GM21515 (cell line): Measurements from ENCODE around the gene SYNPO2.
"Not testable (repeated sequence)": the region's sequence is repeated elsewhere in the genome, so short reads cannot be mapped to it uniquely, and the experiment has no call there.

Experiments
- ATAC-seq: cut with Tn5 transposase; IDR thresholded peaks from one replicate; pipeline ENCODE4 v1.9.1; 2021; ENCODE audit not compliant: unreplicated experiment

Gene SYNPO2

DNA sequence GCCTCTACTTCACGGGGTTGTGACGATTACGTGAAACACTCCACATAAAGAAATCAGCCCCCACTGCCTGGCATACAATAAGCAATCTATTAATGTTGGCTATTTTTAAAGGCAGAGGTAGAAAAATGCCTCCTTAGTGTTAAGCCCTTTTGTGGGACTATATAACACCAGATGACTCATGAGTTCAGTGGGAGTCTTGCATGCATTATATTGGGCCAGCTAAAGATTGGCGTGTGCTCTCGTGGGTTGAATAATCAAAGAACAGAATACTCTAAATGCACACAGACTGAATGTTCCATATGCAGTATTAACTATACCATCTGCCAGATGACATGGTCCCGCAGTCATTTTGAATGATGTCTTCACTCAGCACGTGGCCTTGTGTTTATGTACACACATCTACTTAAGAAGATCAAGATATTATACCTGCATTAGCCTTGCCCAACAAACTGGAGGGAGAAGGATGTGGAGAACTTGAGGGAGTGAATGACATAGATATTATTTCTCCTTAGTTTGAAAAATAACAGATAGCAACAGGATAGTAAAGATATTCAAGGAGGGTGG lies 162.0 kb downstream of the SYNPO2 start:
- ATAC-seq, result no peak

DNA sequence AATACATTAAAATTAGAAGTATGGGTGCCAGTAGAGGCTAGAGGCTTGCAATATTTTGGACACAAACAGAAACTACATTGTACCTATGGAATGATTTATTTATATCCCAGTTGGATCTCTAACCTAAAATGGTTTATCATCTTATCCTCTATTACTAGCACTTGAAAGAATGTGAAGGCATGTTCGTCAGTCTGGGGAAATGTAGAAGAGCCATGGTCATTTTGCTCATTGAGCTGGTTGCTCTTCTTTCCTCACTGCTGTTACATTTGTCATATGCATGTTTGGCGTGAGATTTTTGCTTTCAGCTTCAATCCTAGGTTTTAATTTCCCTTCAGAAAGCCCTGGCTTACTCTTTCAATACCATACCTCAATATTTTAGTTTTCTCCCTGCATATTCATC lies 164.6 kb downstream of the SYNPO2 start:
- ATAC-seq, result no peak

DNA sequence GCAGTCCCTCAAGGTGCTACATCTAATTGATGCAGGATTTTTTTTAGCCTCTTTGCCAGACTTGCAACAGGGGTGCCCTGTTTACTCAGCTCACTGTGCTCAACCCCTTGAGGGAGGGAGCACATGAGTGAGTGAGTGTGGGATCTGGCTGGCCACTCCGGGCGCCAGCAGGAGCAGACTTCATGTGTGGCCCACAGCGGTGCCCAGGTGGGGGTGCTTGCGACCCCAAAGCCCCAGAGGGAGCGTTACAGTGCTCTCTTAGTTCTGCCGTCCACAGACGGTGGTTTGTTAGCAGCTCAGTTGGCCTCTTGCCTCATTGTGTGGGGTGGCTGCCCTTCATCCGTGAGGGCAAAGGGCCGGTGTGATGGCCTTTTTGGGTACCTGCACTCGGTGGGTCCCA lies 165.3 kb downstream of the SYNPO2 start:
- no peak for ATAC-seq

DNA sequence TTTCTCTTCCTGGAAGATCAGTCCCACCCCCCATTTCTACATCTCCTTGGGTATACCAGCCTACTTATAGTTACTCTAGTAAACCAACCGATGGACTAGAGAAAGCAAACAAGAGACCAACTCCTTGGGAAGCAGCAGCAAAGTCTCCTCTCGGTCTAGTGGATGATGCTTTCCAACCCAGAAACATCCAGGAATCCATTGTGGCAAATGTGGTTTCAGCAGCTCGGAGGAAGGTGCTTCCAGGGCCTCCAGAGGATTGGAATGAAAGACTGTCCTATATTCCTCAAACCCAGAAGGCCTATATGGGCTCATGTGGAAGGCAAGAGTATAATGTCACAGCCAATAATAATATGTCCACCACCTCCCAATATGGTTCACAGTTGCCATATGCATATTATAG lies 168.8 kb downstream of the SYNPO2 start:
- no peak for ATAC-seq

DNA sequence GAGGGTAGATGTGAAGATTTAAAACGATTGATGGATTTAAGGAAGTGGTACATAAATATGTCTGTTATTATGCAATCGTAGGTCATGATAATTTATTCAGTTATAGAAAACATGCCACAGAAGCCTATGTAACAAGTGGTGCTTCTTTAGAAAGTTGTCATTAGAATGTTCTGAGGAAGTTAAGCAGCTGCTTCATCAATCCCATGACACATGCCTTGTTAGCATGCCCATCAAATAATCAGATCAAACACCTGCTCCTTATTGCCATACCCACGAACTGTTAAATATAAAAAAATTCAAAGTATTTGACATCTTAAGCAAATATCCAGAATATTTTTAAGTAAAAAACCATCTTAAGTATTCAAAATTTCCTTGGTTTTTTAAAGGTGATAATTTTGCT lies 170.6 kb downstream of the SYNPO2 start:
- ATAC-seq, result no peak

DNA sequence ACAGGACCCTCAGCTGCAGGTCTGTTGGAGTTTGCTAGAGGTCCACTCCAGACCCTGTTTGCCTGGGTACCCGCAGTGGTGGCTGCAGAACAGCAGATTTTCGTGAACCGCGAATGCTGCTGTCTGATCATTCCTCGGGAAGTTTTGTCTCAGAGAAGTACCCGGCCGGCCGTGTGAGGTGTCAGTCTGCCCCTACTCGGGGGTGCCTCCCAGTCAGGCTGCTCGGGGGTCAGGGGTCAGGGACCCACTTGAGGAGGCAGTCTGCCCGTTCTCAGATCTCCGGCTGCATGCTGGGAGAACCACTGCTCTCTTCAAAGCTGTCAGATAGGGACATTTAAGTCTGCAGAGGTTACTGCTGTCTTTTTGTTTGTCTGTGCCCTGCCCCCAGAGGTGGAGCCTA lies 178.5 kb downstream of the SYNPO2 start:
- ATAC-seq, result not testable (repeated sequence)

DNA sequence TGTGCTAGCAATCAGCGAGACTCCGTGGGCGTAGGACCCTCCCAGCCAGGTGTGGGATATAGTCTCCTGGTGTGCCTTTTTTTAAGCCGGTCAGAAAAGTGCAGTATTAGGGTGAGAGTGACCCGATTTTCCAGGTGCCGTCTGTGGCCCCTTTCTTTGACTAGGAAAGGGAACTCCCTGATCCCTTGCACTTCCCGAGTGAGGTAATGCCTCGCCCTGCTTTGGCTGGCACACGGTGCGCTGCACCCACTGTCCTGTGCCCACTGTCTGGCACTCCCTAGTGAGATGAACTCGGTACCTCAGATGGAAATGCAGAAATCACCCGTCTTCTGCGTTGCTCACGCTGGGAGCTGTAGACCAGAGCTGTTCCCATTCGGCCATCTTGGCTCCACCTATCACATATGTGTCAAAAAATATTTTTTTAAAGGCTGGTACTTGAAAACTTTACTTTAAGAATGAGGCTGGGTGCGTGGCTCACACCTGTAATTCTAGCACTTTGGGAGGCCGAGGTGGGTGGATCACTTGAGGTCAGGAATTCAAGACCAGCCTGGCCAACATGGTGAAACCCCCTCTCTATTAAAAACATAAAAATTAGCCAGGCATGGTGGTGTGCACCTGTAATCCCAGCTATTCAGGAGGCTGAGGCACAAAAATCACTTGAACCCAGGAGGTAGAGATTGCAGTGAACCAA lies 179.2 kb downstream of the SYNPO2 start:
- ATAC-seq, result not testable (repeated sequence)

DNA sequence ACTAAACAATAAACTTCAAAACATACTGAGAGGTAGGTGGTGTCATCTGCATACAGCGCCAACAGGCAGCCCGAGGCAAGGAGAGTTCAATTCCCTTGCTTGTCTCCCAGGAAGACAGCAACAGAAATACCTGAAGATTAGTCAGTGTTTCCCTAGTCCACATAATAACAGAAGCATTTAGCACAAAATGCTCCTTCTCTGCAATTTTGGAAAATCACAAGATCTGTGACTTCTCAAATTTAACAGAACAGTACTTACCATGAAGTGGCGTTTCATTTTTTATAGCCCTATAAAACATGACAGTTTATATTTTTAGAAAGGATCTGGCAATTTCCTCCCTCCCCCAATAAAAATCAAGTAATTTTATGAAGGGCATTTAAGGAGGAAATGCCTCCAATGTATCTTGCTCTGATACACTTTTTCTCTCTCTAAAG lies 179.9 kb downstream of the SYNPO2 start:
- no peak for ATAC-seq

DNA sequence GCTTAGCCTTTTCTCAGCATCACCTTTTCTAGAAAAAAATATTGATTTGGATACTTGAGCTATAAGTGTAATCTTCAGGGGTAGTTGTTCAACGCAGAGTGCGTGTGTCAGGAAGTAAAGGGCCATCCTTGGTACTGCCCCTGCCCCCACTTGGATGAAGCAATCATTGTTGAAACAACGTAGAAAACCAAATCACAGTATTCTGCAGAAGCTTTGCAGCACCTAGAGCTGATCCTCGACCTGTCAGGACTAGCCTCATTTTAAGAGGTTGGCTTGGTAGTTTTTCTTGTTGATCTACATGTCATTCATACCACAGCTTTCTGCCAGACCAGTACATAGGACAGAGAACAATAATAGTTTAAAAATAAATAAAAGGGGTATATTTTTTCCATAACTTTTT lies 181.6 kb downstream of the SYNPO2 start:
- no peak for ATAC-seq

DNA sequence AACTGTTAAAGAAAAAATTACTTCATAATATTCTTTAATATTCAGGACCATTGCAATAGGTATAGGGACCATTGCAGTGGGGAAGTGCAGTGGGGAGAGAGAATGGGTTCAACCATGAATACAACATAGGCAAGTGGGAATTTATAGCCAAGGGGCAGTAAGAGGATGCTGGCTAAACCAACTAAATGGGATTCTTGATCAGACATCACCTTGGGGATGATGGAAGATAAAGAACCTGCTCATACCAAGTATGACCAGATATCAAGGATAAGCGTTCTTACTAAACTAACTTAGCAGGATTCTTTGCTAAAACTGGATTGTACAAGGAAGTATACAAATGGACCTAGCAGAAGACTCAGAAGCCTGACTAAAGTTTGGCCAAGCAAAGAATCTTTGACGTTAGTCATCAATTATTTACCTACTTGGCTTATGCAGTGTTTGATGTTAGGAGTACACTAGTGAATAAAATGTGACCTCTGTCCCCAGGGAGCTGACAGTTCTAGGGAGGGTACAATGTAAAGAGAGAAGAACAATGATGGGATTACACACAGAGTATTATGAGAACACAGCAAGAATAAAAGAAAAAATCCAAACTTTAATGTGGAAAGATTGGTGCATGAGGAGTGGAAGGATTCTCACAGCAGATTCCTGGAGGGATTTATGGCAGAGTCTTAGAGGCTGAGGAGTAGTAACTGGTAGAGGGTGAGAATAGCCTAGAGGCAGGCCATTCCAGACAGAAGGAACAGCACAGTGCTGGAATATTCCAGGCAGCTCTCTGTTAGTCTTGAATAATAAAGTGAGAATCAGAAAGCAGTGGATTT lies 192.3 kb downstream of the SYNPO2 start:
- ATAC-seq, result no peak

DNA sequence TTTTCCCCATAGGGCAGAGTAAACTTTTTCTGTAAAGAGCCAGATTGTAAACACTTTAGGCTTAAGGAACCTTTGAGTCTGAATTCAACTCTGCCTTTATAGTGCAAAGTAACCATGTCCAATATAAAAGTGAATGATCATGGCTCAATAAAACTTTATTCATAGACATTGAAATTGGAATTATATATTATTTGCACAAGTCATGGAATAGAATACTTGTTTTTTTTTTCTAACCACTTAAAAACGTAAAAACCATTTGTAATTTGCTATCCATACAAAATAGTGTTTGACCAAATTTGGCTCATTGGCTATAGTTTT lies 192.8 kb downstream of the SYNPO2 start:
- no peak for ATAC-seq

DNA sequence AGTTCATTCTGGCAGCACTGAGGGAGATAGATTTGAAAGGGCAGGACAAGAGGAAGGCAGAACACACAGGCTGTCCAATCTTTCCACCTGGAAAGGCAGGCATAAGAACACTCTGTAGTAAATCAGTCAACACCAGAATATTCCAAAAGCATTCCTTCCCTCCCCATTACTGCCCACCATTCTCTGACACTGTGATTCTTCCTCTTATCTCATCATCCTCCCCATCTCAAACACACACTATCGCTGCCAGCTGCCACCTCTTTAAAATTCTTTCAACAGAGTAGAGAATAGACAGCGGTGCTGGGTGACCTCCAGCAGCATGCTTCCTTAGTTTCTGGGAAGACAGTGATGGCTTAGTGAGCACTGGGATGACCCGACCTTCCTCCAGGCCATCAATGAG lies 193.3 kb downstream of the SYNPO2 start:
- ATAC-seq, result no peak

DNA sequence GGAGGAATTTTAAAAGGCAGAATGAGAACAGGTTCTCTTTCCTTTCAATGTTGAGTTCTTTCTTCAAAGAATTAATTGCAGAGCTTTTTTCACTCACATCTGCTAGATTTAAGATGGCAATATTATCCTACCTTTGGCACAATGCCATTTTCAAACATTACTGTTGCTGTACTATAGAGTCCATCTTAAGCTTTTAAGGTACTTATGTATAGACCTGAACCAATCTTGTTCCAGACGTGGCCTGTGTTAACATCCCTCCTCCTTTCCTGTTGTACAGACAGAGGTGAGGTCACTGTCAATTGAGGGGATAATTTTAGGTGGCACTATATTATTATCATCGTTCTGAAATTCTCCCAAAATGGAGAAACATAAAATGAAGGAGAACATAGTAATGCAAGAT lies 194.0 kb downstream of the SYNPO2 start:
- no peak for ATAC-seq

DNA sequence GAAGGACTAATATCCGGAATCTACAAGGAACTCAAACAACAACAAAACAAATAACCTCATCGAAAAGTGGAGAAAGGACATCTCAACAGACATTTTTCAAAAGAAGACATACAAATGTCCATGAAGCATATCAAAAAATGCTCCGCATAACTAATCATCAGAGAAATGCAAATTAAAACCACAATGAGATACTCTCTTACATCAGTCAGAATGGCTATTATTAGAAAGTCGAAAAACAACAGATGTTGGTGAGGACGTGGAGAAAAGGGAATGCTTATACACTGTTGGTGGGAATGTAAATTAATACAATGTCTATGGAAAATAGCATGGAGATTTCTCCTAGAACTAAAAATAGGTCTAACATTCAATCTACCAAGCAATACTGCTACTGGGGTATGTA lies 195.9 kb downstream of the SYNPO2 start:
- no peak for ATAC-seq

DNA sequence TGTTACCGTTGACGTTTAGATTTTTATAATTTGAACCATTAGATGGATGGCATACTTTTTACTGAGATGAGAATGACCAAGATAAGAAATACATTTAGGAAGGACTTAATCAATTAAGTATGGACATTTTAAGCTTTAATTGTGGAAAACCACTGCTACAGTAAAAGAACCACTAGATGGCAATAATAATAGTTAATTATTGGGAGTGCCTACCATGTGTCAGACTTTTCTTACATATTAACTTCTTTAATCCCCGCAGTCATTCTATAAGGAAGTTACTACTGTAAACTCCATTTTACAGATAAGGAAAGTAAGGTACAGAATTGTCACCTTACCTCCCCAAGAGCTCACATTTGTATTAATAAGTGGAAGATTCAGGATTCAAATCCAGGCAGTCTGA lies 198.5 kb downstream of the SYNPO2 start:
- no peak for ATAC-seq

DNA sequence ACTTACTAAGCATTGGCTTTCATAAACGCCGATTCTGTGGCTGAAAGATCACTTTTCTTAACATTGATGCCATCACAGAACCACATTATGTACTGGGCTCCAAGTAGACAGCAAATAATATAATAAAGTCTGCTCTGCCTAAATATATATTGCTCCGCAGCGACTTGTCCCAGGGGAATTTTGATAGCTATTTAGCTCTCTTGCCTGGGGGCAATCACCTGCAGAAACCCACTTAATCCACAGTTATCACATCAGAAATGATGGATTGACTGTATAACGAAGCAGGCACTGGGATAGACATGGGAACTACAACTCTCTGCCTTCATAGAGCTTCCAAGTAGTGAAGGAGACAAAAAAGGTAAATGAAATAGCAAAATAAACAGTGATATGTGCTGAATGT lies 199.0 kb downstream of the SYNPO2 start:
- ATAC-seq, result no peak

DNA sequence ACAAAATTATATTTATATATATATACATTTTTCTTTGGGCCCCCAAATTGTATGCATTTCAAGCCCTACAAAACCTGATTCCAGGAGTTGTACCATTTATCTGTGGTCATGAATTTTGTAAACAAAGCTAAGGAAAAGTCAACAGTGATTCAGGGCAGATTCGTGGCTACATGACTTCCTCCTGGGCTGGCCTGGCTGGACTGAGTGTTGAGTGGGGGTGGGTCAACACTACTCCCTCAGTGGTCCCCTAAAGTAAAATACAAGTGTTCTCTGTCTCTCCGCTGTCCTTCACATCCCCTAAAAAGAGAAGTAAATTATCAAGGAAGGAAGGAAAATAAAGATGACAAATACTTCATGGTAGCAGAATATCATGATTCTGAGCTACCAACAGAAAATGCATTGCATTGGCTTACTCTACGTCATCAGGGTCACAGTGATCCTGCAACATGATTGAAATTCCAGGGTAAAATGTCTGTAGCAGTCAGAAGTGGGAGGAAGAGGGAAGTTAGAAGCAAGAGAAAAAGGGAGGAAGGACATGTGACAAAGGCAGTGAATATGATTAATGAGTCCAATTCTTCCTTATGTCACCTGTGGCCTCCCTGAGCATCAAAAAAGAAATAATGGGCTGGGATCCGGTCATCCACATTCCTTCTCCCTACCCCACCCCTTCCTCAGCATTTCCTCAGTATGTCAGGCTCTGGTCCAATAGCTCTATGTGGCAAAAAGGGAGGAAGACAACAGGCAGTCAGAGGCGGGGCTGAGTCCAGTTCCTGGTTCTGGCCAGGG lies 204.6 kb downstream of the SYNPO2 start:
- no peak for ATAC-seq

DNA sequence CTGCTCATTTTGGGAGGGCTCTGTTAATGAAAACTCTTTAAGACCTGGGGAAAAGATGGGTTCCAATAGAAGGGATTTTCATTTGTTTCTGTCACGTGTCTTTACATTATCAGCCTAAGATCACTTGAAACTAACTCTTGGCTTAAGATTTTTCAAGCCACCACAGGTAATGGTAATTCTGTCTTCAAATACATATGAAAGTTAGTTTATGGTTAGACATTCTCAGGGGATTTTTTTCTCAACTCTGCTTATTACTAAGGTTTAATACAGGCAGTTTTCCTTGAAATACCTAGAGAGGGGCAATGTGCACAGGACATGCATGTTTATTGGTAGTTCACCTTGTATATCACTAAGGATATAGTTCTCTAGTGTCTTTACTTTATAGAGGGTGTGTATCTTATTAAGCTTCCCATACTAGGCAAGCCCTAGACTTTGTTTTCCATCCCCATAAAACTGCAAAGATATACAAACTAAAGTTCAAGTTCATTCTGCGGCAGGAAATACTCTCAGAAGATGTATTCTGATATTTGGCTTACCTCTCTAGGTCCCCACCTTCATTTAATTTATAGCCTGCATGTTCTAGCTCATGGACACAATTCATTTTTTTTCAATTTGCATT lies 208.7 kb downstream of the SYNPO2 start:
- ATAC-seq, result no peak

DNA sequence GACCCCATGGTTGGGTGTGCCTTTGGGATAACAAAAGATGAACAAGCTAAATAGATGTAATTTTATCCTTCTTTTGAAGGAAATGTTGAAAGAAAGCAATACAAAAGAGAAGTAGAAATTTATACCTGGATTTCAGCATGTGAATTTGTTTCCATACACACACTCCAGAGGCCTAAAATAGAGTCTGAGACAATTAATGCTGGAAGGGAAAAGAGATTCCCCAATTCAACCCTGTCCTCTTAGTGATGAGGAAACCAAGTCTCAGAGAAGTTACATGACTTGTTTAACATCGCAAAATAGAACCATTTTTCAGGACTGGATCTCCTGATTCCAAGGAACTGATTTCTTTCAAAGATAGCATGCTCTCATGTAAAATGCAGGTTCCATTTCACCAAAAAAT lies 209.7 kb downstream of the SYNPO2 start:
- no peak for ATAC-seq

DNA sequence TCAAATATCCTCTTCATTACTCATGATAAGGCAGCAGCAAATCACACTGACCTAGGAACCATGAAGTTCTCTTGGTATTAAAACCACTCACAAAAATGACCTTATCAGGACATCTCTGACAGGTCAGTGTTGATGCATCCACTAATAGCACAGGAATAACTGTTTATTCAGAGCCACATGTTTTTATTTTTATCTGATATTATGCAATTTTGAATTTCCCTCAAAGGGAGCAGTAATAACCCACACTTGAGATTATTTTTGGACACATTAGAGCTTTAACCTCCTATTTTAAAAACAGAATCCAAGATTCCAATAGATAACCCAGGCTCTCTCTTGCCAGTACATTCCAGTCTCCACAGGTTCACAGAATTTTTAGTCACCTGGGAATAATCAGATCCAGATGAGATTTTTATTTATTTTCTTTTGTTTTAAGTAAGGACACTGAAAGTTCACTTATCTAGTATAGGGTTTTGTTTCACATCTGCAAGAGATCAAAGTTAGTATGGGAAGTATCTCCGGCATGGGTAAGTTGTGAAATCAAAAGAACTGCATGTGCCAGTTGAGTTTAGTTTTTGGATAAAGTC lies 210.7 kb downstream of the SYNPO2 start:
- ATAC-seq, result no peak

DNA sequence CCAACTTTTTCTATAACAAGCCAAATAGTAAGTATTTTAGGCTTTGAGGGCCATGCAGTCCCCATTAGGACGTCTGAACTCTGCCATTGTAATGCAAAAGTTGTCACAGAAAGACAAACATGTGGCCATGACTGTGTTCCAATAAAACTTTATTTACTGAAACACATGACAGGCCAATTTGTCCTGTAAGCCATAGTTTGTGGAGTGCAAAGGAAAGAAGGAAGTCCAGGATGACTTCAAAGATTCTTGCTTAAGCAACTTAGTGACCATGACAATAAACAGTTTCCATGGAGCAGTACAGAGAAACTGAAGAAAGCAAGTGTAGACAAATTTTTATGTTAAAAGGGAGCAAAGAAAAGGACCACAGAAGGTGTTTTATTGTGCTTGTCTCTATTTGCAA lies 212.0 kb downstream of the SYNPO2 start:
- no peak for ATAC-seq
